ENCODE results near the gene DCLRE1C. TPM values are rescaled to one million over a fixed set of nuclear protein-coding genes. Genes with fewer than 3 reads are reported as not detected.
"Not testable (repeated sequence)": the region's sequence is repeated elsewhere in the genome, so short reads cannot be mapped to it uniquely, and the experiment has no call there.

The DCLRE1C gene
- total RNA-seq, 2 donors from 2014 or later: 11.5 to 20.8 TPM

GRCh38 chr10:14875941-14876340 lies 78.0 kb downstream of the DCLRE1C start:
- WGBS: 93% methylated on average over 12 of the region's 12 CpGs
- intact Hi-C loops (cut with DNase I): loop anchor here (5.0 kb wide), 2 partner anchors 39 to 81 kb away; partner anchors contain the start of genes CDNF, HSPA14, MEIG1 and MSANTD7

GRCh38 chr10:14873090-14873760 lies 80.7 kb downstream of the DCLRE1C start:
- Histone ChIP-seq H3K27ac (no peak overlapping the region), H3K9me3 (no peaks in the 10 kb centered on the region), H3K4me3 (no peak overlapping the region), H3K36me3 (no peaks in the 10 kb centered on the region), H3K4me1 (replicated peaks) (no peaks in the 10 kb centered on the region), H3K27me3 (replicated peaks; ENCODE audit: insufficient read depth) (no peaks in the 10 kb centered on the region)
- WGBS: 63% methylated on average over 2 of the region's 2 CpGs
- intact Hi-C loops (cut with DNase I): no loop called here
- no peak for TF ChIP-seq POLR2A (IDR thresholded peaks at IDR 0.05)
- TF ChIP-seq, protein P1, sequence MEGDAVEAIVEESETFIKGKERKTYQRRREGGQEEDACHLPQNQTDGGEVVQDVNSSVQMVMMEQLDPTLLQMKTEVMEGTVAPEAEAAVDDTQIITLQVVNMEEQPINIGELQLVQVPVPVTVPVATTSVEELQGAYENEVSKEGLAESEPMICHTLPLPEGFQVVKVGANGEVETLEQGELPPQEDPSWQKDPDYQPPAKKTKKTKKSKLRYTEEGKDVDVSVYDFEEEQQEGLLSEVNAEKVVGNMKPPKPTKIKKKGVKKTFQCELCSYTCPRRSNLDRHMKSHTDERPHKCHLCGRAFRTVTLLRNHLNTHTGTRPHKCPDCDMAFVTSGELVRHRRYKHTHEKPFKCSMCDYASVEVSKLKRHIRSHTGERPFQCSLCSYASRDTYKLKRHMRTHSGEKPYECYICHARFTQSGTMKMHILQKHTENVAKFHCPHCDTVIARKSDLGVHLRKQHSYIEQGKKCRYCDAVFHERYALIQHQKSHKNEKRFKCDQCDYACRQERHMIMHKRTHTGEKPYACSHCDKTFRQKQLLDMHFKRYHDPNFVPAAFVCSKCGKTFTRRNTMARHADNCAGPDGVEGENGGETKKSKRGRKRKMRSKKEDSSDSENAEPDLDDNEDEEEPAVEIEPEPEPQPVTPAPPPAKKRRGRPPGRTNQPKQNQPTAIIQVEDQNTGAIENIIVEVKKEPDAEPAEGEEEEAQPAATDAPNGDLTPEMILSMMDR (IDR thresholded peaks at IDR 0.05): no peak
- TF ChIP-seq POLR2AphosphoS5 (IDR thresholded peaks at IDR 0.05): no peak
- DNase-seq (ENCODE audit: low spot score): no peak

More at GRCh38 chr10:14875941-14876340, 78.0 kb downstream of the DCLRE1C start:
- Histone ChIP-seq H3K27ac (no peak overlapping the region), H3K36me3 (no peaks in the 10 kb centered on the region), H3K27me3 (replicated peaks; ENCODE audit: insufficient read depth) (no peaks in the 10 kb centered on the region), H3K9me3 (no peaks in the 10 kb centered on the region), H3K4me1 (replicated peaks) (no peaks in the 10 kb centered on the region), H3K4me3 (no peak overlapping the region)
- TF ChIP-seq POLR2A (IDR thresholded peaks at IDR 0.05) (no peak), POLR2AphosphoS5 (IDR thresholded peaks at IDR 0.05) (no peak)
- TF ChIP-seq, protein P1 (IDR thresholded peaks at IDR 0.05): no peak
- no peak for DNase-seq (ENCODE audit: low spot score)

DNA sequence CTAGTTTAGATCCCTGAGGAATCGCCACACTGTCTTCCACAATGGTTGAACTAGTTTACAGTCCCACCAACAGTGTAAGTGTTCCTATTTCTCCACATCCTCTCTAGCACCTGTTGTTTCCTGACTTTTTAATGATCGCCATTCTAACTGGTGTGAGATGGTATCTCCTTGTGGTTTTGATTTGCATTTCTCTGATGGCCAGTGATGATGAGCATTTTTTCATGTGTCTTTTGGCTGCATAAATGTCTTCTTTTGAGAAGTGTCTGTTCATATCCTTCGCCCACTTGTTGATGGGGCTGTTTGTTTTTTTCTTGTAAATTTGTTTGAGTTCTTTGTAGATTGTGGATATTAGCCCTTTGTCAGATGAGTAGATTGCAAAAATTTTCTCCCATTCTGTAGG lies 89.0 kb downstream of the DCLRE1C start:
- H3K36me3 ChIP-seq; H3K27ac ChIP-seq; H3K27me3 ChIP-seq (replicated peaks; ENCODE audit: insufficient read depth); H3K9me3 ChIP-seq; intact Hi-C loops (cut with DNase I); DNase-seq (ENCODE audit: low spot score); H3K4me1 ChIP-seq (replicated peaks); H3K4me3 ChIP-seq: not testable (repeated sequence)
- 96% methylated on average over 3 of the region's 3 CpGs for WGBS

- H3K27me3 ChIP-seq (replicated peaks; ENCODE audit: insufficient read depth); H3K4me3 ChIP-seq; H3K27ac ChIP-seq; H3K36me3 ChIP-seq; H3K9me3 ChIP-seq; H3K4me1 ChIP-seq (replicated peaks); DNase-seq (ENCODE audit: low spot score); intact Hi-C loops (cut with DNase I): not testable (repeated sequence)
- 97% methylated on average over 6 of the region's 6 CpGs for WGBS
These were observed 89.4 kb downstream of the DCLRE1C start for GRCh38 chr10:14864466-14864865.

DNA sequence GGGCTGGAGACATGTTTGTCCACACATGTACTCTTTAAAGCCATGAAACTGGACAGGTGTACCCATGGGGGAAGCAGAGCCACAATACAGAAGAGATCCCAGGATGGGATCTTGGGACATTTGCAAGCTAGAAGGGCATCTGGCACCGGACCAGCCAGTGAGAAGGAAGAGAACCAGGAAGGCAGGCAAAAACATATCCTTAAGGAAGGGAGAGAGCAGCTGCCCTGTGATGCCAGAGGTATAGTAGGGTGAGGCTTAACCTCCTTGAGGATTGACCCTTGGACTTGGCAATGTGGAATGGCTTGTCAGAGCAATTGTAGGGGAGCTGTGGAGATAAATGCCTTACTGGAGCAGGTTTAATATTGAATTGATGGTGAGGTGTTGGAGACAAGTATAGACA lies 93.1 kb downstream of the DCLRE1C start:
- no peaks in the 10 kb centered on the region for H3K4me1 ChIP-seq (replicated peaks)
- no peaks in the 10 kb centered on the region for H3K27me3 ChIP-seq (replicated peaks; ENCODE audit: insufficient read depth)
- intact Hi-C loops (cut with DNase I): no loop called here
- H3K36me3 ChIP-seq: no peaks in the 10 kb centered on the region
- TF ChIP-seq POLR2AphosphoS5 (IDR thresholded peaks at IDR 0.05) (no peak), POLR2A (IDR thresholded peaks at IDR 0.05) (no peak)
- TF ChIP-seq, protein P1 (IDR thresholded peaks at IDR 0.05): no peak
- DNase-seq (ENCODE audit: low spot score): no peak
- no peaks in the 10 kb centered on the region for H3K9me3 ChIP-seq
- 92% methylated on average over 1 of the region's 1 CpG for WGBS
- H3K4me3 ChIP-seq: no peak overlapping the region
- no peak overlapping the region for H3K27ac ChIP-seq

- intact Hi-C loops (cut with DNase I): no loop called here
- no peaks in the 10 kb centered on the region for H3K4me1 ChIP-seq (replicated peaks)
- H3K27me3 ChIP-seq (replicated peaks; ENCODE audit: insufficient read depth): no peaks in the 10 kb centered on the region
- TF ChIP-seq, protein P1 (IDR thresholded peaks at IDR 0.05): no peak
- TF ChIP-seq POLR2AphosphoS5 (IDR thresholded peaks at IDR 0.05): no peak
- no peak for TF ChIP-seq POLR2A (IDR thresholded peaks at IDR 0.05)
- H3K9me3 ChIP-seq: no peaks in the 10 kb centered on the region
- no peaks in the 10 kb centered on the region for H3K36me3 ChIP-seq
- H3K4me3 ChIP-seq: no peak overlapping the region
- DNase-seq (ENCODE audit: low spot score): no peak
- no peak overlapping the region for H3K27ac ChIP-seq
These were observed 94.1 kb downstream of the DCLRE1C start for GRCh38 chr10:14859775-14860174.

Data from prostate gland (tissue), 2 donors.